ENCODE data around the gene LMNB1. TPM values are rescaled to one million over a fixed set of nuclear protein-coding genes. Genes with fewer than 3 reads are reported as not detected.

The LMNB1 gene
- total and polyA plus RNA-seq, 2 of the 13 experiments (the other 11 are each of a cell fraction or from before 2014, with no cell fraction given), result 12.5 to 159 TPM

GRCh38 chr5:126869005-126869451 is 92.1 kb downstream of the LMNB1 start:
- POLR2A ChIA-PET, result no interaction called here
- 96% methylated on average over 22 of the region's 22 CpGs for WGBS (ENCODE audit: low lambda C conversion rate)
- no peaks in the 10 kb centered on the region for H3K4me1 ChIP-seq (ENCODE audit: insufficient read depth, low read length)
- CTCF ChIA-PET (ENCODE audit: low intra/inter-chr PET ratio, low total read pairs), result no interaction called here
- TF ChIP-seq FOXM1 (CRISPR knock-in tag; IDR thresholded peaks at IDR 0.05), result no peak
- no peak for TF ChIP-seq ZNF564 (CRISPR knock-in tag; IDR thresholded peaks at IDR 0.05)
- no peak for TF ChIP-seq ZNF329 (CRISPR knock-in tag; IDR thresholded peaks at IDR 0.05; ENCODE audit: low read depth)
- TF ChIP-seq ZNF781 (CRISPR knock-in tag; IDR thresholded peaks at IDR 0.05; ENCODE audit: borderline replicate concordance, not compliant biosample characterization), result no peak
- no peak for TF ChIP-seq JUND (CRISPR knock-in tag; IDR thresholded peaks at IDR 0.05)
- TF ChIP-seq ATRX (CRISPR knock-in tag; IDR thresholded peaks at IDR 0.05; ENCODE audit: borderline replicate concordance), result no peak
- TF ChIP-seq ZNF460 (CRISPR knock-in tag; IDR thresholded peaks at IDR 0.05; ENCODE audit: borderline replicate concordance), result no peak
- TF ChIP-seq ZNF10 (CRISPR knock-in tag; IDR thresholded peaks at IDR 0.05; ENCODE audit: borderline replicate concordance, low read depth), result no peak
- no peak for TF ChIP-seq RBAK (CRISPR knock-in tag; IDR thresholded peaks at IDR 0.05)
- TF ChIP-seq ZBTB46 (CRISPR knock-in tag; IDR thresholded peaks at IDR 0.05; ENCODE audit: borderline replicate concordance), result no peak
- no peak for TF ChIP-seq SALL2 (CRISPR knock-in tag; IDR thresholded peaks at IDR 0.05)
- no peak for TF ChIP-seq GMEB1 (CRISPR knock-in tag; IDR thresholded peaks at IDR 0.05; ENCODE audit: borderline replicate concordance)
- no peak for TF ChIP-seq BCL3 (CRISPR knock-in tag; IDR thresholded peaks at IDR 0.05)
- no peak for TF ChIP-seq ZNF775 (CRISPR knock-in tag; IDR thresholded peaks at IDR 0.05; ENCODE audit: borderline replicate concordance)
- no peak for TF ChIP-seq KDM1A (CRISPR knock-in tag; IDR thresholded peaks at IDR 0.05)
- TF ChIP-seq FOXP4 (CRISPR knock-in tag; IDR thresholded peaks at IDR 0.05), result no peak
- TF ChIP-seq RARG (CRISPR knock-in tag; IDR thresholded peaks at IDR 0.05; ENCODE audit: low read depth), result no peak
- FAIRE-seq (no peak), ATAC-seq (no peak), DNase-seq (ENCODE audit: low spot score) (no peak)
- no peaks in the 10 kb centered on the region; a peak in 1 of 5 replicates for H3K36me3 ChIP-seq (replicated peaks in 1 of 2; ENCODE audit: control insufficient read depth in 1 of 2, insufficient read depth in 2 of 2, low read length in 2 of 2)
- H3K4me3 ChIP-seq (replicated peaks in 1 of 3; ENCODE audit: insufficient read depth in 1 of 3, low read depth in 2 of 3, low read length in 3 of 3), result no peak overlapping the region
- no TSS peak for BruUV-seq (replicated peaks)
- no peak overlapping the region for H3K9ac ChIP-seq (ENCODE audit: insufficient read depth, low read depth, low read length)
- H3K9me3 ChIP-seq (ENCODE audit: low read length), result no peaks in the 10 kb centered on the region
- H4K20me1 ChIP-seq (ENCODE audit: insufficient read depth, low read length), result no peaks in the 10 kb centered on the region
- no peak overlapping the region for H3K27ac ChIP-seq (ENCODE audit: extremely low read length, insufficient read depth, low read length)
- intact Hi-C loops (cut with micrococcal nuclease; ENCODE audit: unreplicated experiment), result no loop called here
- H3K4me2 ChIP-seq (ENCODE audit: low read depth, low read length), result no peak overlapping the region
- no peaks in the 10 kb centered on the region for H3K27me3 ChIP-seq (ENCODE audit: control insufficient read depth in 1 of 2, insufficient read depth in 2 of 2, low read length in 2 of 2)
- no peak overlapping the region for H2AFZ ChIP-seq (ENCODE audit: low read length)
- H3K79me2 ChIP-seq (ENCODE audit: insufficient read depth, low read length), result no peaks in the 10 kb centered on the region
- in situ Hi-C loops (cut with HindIII; ENCODE audit: extremely low pct_ligation_motif_present, low pct_unique_long_range_greater_than_20kb), result no loop called here
